NCI-H345 (cell line): ENCODE data around the gene CERS4.
"Not testable (repeated sequence)": the region's sequence is repeated elsewhere in the genome, so short reads cannot be mapped to it uniquely, and the experiment has no call there.

Experiments used
- DNase-seq: peaks from one replicate; lab custom pipeline; 2025; lab: John Stamatoyannopoulos, UW

The CERS4 gene

GRCh38 chr19:8265872-8266271 lies 56.7 kb downstream of the CERS4 start:
- no peak for DNase-seq

- DNase-seq = no peak
Measured at GRCh38 chr19:8269724-8270123, 60.6 kb downstream of the CERS4 start.

GRCh38 chr19:8276508-8276907 lies 67.3 kb downstream of the CERS4 start:
- DNase-seq = not testable (repeated sequence)

GRCh38 chr19:8291337-8291736 lies 82.2 kb downstream of the CERS4 start:
- DNase-seq = not testable (repeated sequence)

GRCh38 chr19:8302357-8302691 lies 93.2 kb downstream of the CERS4 start:
- no peak for DNase-seq

- DNase-seq = no peak
Measured at GRCh38 chr19:8302734-8303133, 93.6 kb downstream of the CERS4 start.

GRCh38 chr19:8304841-8305621 lies 95.9 kb downstream of the CERS4 start:
- no peak for DNase-seq

GRCh38 chr19:8305798-8306197 lies 96.6 kb downstream of the CERS4 start:
- no peak for DNase-seq

- no peak for DNase-seq
Measured at GRCh38 chr19:8306235-8307054, 97.3 kb downstream of the CERS4 start.

GRCh38 chr19:8307400-8307964 lies 98.3 kb downstream of the CERS4 start:
- peak; percentile 28 for DNase-seq

GRCh38 chr19:8307965-8308866 lies 99.0 kb downstream of the CERS4 start, which contains the start of gene CD320:
Gene CD320 (minus strand): TSS chr19:8308358. CDS start chr19:8308290, 68 bp downstream.
- peak; percentile 94 for DNase-seq

- DNase-seq = no peak
Measured at GRCh38 chr19:8308891-8309291, 99.7 kb downstream of the CERS4 start.

GRCh38 chr19:8310342-8311055 lies 101.3 kb downstream of the CERS4 start:
- no peak for DNase-seq

- DNase-seq = peak; percentile 9
Measured at GRCh38 chr19:8311461-8312260, 102.5 kb downstream of the CERS4 start.
